H1 (cell line): Measurements from ENCODE around the gene S100PBP. TPM values are rescaled to one million over a fixed set of nuclear protein-coding genes. Genes with fewer than 3 reads are reported as not detected.

Experiments
- CBX8 ChIP-seq: fragments of 300-800, 300-1000 bp; sonication (generic); IDR thresholded peaks from 2 replicates; pipeline ENCODE4 v1.7.1; 2016; ENCODE audit warnings: low read depth, low read length, borderline replicate concordance
- HDAC6 ChIP-seq: IDR thresholded peaks from one replicate; pipeline ENCODE4 v1.7.1; 2012; ENCODE audit warnings: low read depth, mild to moderate bottlenecking, inconsistent platforms, low read length, moderate library complexity
- TBP ChIP-seq: IDR thresholded peaks from 2 replicates; pipeline ENCODE4 v1.6.1; 2011; ENCODE audit warnings: low read depth, low read length, improper control_type of control experiment
- TEAD4 ChIP-seq: IDR thresholded peaks from 2 replicates; pipeline ENCODE4 v1.6.1; 2012; ENCODE audit warnings: low read depth, low read length, inconsistent platforms, mixed read lengths
- polyA plus RNA-seq, 7 experiments: library from polyadenylated mRNA; depleted of rRNA in 3 of 7; stranded (reverse) in 5 of 7; unstranded in 2 of 7; fragments of >200 nt in 5 of 7; fragments of 200-250 nt in 2 of 7; gene quantifications; 1 replicate in 5 of 7; 2 replicates in 1 of 7; 4 replicates in 1 of 7; pipeline versions ENCODE4 v1.2.1 to v1.2.3, GENCODE V29; 2011 to 2013; ENCODE audit warnings: missing spikeins in 2 of 7, mixed read lengths in 2 of 7
- total RNA-seq: library from RNA; stranded (reverse); fragmentation: NEBNext Ultra II Directional; extraction: Animal tissue kit (Norgen Biotek cat#: 25700); gene quantifications from 2 replicates; pipeline ENCODE4 v1.2.1, GENCODE V29; 2021

S100PBP gene
- total and polyA plus RNA-seq, 2 of the 8 experiments (the other 6 are each of a cell fraction or from before 2014, with no cell fraction given): 43.8 to 68.3 TPM

- TF ChIP-seq CBX8 (no peak), TEAD4 (no peak), HDAC6 (no peak), TBP (no peak)
Observed at GRCh38 chr1:32884032-32884372, 66.5 kb downstream of the S100PBP start (continued).
